OCI-LY3 (cell line): ENCODE data around the gene DCAF12L1.

Source experiments
- EZH2phosphoT487 ChIP-seq: fragments of 200-600 bp; shearing (Covaris generic); IDR thresholded peaks from 2 replicates; pipeline ENCODE4 v1.6.1; 2018; ENCODE audit warnings: antibody characterized with exemption, mixed run types, low read depth
- TF ChIP-seq, protein P1 (sequence below): fragments of 200-600, 300-600 bp; sonication (generic); IDR thresholded peaks from 2 replicates; pipeline ENCODE4 v1.5.1; 2014; ENCODE audit warnings: antibody characterized with exemption, low read length, low read depth

DNA sequence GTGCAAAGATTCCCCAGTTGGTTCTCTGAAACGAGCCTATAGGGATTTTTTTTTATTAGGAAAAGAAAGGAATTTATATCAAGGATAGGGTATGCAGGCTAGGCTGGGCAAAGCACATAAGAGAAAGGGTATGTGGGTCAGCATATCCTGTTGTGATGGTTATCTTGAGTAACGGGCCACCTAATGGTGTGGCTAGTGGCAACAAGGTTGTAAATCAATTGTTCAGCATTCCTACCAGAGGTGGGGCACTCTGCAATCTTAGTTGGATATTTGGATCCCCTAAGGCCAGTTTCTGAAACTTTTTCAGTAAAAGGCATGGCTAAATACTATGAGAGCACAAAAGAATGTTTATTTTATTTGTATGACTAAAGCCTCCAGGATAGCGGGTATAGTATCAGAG is 42.7 kb downstream of the DCAF12L1 start:
- TF ChIP-seq, protein P1, sequence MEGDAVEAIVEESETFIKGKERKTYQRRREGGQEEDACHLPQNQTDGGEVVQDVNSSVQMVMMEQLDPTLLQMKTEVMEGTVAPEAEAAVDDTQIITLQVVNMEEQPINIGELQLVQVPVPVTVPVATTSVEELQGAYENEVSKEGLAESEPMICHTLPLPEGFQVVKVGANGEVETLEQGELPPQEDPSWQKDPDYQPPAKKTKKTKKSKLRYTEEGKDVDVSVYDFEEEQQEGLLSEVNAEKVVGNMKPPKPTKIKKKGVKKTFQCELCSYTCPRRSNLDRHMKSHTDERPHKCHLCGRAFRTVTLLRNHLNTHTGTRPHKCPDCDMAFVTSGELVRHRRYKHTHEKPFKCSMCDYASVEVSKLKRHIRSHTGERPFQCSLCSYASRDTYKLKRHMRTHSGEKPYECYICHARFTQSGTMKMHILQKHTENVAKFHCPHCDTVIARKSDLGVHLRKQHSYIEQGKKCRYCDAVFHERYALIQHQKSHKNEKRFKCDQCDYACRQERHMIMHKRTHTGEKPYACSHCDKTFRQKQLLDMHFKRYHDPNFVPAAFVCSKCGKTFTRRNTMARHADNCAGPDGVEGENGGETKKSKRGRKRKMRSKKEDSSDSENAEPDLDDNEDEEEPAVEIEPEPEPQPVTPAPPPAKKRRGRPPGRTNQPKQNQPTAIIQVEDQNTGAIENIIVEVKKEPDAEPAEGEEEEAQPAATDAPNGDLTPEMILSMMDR: no peak
- TF ChIP-seq EZH2phosphoT487: no peak
